IMR-90 (cell line): ENCODE measurements around the gene ACAT2. TPM values are rescaled to one million over a fixed set of nuclear protein-coding genes. Genes with fewer than 3 reads are reported as not detected.

Source experiments
- ATAC-seq: fragments of 200-7000 bp; cut with Tn5 transposase; 2 replicates; pipeline ENCODE4 v1.9.1; 2020; ENCODE audit warnings: low read depth, mild to moderate bottlenecking, moderate library complexity
- BruUV-seq: library from RNA; stranded (reverse); fragments of 400-500 nt; replicated peaks from 2 replicates; lab custom pipeline; 2021; lab: Mats Ljungman, UMichigan
- CTCF ChIA-PET: fragments of 300-600 bp; formaldehyde crosslinking; extraction: SDS; loops from one replicate; lab custom pipeline; 2021; ENCODE audit warnings: antibody characterized with exemption; lab: Yijun Ruan, JAX
- POLR2A ChIA-PET: fragments of 300-600 bp; sonication (Branson Sonifier 250); formaldehyde crosslinking; loops from one replicate; lab custom pipeline; 2022; ENCODE audit warnings: antibody characterized with exemption; ENCODE audit not compliant: unreplicated experiment; lab: Charles Lee
- DNase-seq: peaks from one replicate; pipeline ENCODE4 v3.0.0; 2013
- H2AFZ ChIP-seq: replicated peaks from 2 replicates; pipeline ENCODE3; 2013; ENCODE audit warnings: low read length, mild to moderate bottlenecking; ENCODE audit not compliant: poor library complexity
- H2AK5ac ChIP-seq: 2 replicates; pipeline ENCODE4 v1.6.1; 2013; ENCODE audit warnings: low read depth, low read length, inconsistent platforms
- H2AK9ac ChIP-seq: replicated peaks from 2 replicates; pipeline ENCODE3; 2013; ENCODE audit warnings: mild to moderate bottlenecking, low read depth, low read length, moderate library complexity; ENCODE audit not compliant: poor library complexity
- H2BK120ac ChIP-seq: 2 replicates; pipeline ENCODE4 v1.6.1; 2013; ENCODE audit warnings: low read depth, low read length, inconsistent platforms
- H2BK15ac ChIP-seq: 3 replicates; pipeline ENCODE4 v1.6.1; 2013; ENCODE audit warnings: low read depth, low read length, inconsistent platforms
- H2BK20ac ChIP-seq: 2 replicates; pipeline ENCODE4 v1.6.1; 2013; ENCODE audit warnings: low read depth, mild to moderate bottlenecking, inconsistent platforms, low read length, moderate library complexity
- H2BK5ac ChIP-seq: 2 replicates; pipeline ENCODE4 v1.6.1; 2013; ENCODE audit warnings: mild to moderate bottlenecking, low read depth, low read length, inconsistent platforms; ENCODE audit not compliant: poor library complexity, severe bottlenecking
- H3K14ac ChIP-seq: replicated peaks from 2 replicates; pipeline ENCODE4 v1.6.1; 2013; ENCODE audit warnings: low read depth, low read length, inconsistent platforms
- H3K18ac ChIP-seq: 2 replicates; pipeline ENCODE4 v1.6.1; 2013; ENCODE audit warnings: low read depth, low read length, control low read depth
- H3K23ac ChIP-seq: 2 replicates; pipeline ENCODE4 v1.6.1; 2013; ENCODE audit warnings: low read depth, low read length, inconsistent platforms
- H3K27ac ChIP-seq: 2 replicates; pipeline ENCODE4 v1.5.1; 2013; ENCODE audit warnings: mild to moderate bottlenecking, control low read depth, low read length; ENCODE audit not compliant: insufficient read depth
- H3K27me3 ChIP-seq: 2 replicates; pipeline ENCODE4 v1.6.1; 2013; ENCODE audit warnings: low read length; ENCODE audit not compliant: control insufficient read depth, insufficient read depth
- H3K36me3 ChIP-seq: 2 replicates; pipeline ENCODE4 v1.6.1; 2013; ENCODE audit warnings: low read length, mixed read lengths; ENCODE audit not compliant: control insufficient read depth, insufficient read depth
- H3K4ac ChIP-seq: 2 replicates; pipeline ENCODE4 v1.6.1; 2013; ENCODE audit warnings: low read depth, low read length, inconsistent platforms
- H3K4me1 ChIP-seq: 2 replicates; pipeline ENCODE4 v1.6.1; 2013; ENCODE audit warnings: low read length, mixed read lengths; ENCODE audit not compliant: control insufficient read depth, insufficient read depth
- H3K4me2 ChIP-seq: 2 replicates; pipeline ENCODE4 v1.6.1; 2013; ENCODE audit warnings: low read depth, mild to moderate bottlenecking, control low read depth, low read length, moderate library complexity
- H3K4me3 ChIP-seq: 2 replicates; pipeline ENCODE4 v1.5.1; 2013; ENCODE audit warnings: low read depth, mild to moderate bottlenecking, control low read depth, low read length, moderate library complexity; ENCODE audit not compliant: insufficient read depth
- H3K56ac ChIP-seq: 2 replicates; pipeline ENCODE4 v1.6.1; 2013; ENCODE audit warnings: low read length, inconsistent platforms; ENCODE audit not compliant: insufficient read depth; ENCODE audit errors: extremely low read depth
- H3K79me1 ChIP-seq, 2 experiments: 2 replicates each; pipeline ENCODE4 v1.6.1; 2013; ENCODE audit warnings: low read length in 2 of 2, inconsistent platforms in 1 of 2, low read depth in 1 of 2
- H3K9ac ChIP-seq: 2 replicates; pipeline ENCODE4 v1.6.1; 2013; ENCODE audit warnings: low read depth, low read length, control low read depth
- H3K9me1 ChIP-seq: 2 replicates; pipeline ENCODE4 v1.6.1; 2013; ENCODE audit warnings: low read length, inconsistent platforms; ENCODE audit not compliant: insufficient read depth
- H3K9me3 ChIP-seq: 2 replicates; pipeline ENCODE4 v1.6.1; 2013; ENCODE audit warnings: low read length; ENCODE audit not compliant: control insufficient read depth, insufficient read depth
- H4K20me1 ChIP-seq: 2 replicates; pipeline ENCODE4 v1.6.1; 2013; ENCODE audit warnings: low read length, inconsistent platforms; ENCODE audit not compliant: insufficient read depth
- H4K5ac ChIP-seq: 2 replicates; pipeline ENCODE4 v1.6.1; 2013; ENCODE audit warnings: mild to moderate bottlenecking, low read depth, low read length, control low read depth
- H4K8ac ChIP-seq, 2 experiments: 2 replicates each; pipeline ENCODE4 v1.6.1; 2013; ENCODE audit warnings: low read depth in 2 of 2, low read length in 2 of 2, control low read depth in 1 of 2, inconsistent platforms in 1 of 2
- H4K91ac ChIP-seq: 2 replicates; pipeline ENCODE4 v1.6.1; 2013; ENCODE audit warnings: low read depth, low read length, inconsistent platforms; ENCODE audit not compliant: insufficient read depth
- BHLHE40 ChIP-seq: fragments of 150-350 bp; IDR thresholded peaks from 2 replicates; pipeline ENCODE4 v1.6.1; 2016; ENCODE audit warnings: mild to moderate bottlenecking, low read depth, low read length
- CEBPB ChIP-seq: IDR thresholded peaks from 2 replicates; pipeline ENCODE4 v1.6.1; 2012; ENCODE audit warnings: low read depth, low read length, improper control_type of control experiment
- CHD1 ChIP-seq: IDR thresholded peaks from 2 replicates; pipeline ENCODE4 v1.6.1; 2012; ENCODE audit warnings: low read depth, low read length, improper control_type of control experiment
- CTCF ChIP-seq: conservative IDR thresholded peaks from 2 replicates; pipeline ENCODE4 v1.5.1; 2012; ENCODE audit warnings: mild to moderate bottlenecking, low read depth, low read length, improper control_type of control experiment
- FOS ChIP-seq: fragments of 150-350 bp; IDR thresholded peaks from 2 replicates; pipeline ENCODE4 v1.6.1; 2016; ENCODE audit warnings: low read depth, low read length
- MAFK ChIP-seq: IDR thresholded peaks from 2 replicates; pipeline ENCODE4 v1.6.1; 2012; ENCODE audit warnings: low read depth, low read length, improper control_type of control experiment
- MAZ ChIP-seq: IDR thresholded peaks from 2 replicates; pipeline ENCODE4 v1.6.1; 2012; ENCODE audit warnings: low read depth, mild to moderate bottlenecking, low read length, improper control_type of control experiment, moderate library complexity, borderline replicate concordance
- MXI1 ChIP-seq: IDR thresholded peaks from 2 replicates; pipeline ENCODE4 v1.6.1; 2012; ENCODE audit warnings: low read depth, mild to moderate bottlenecking, low read length, moderate library complexity, borderline replicate concordance
- POLR2A ChIP-seq: IDR thresholded peaks from 2 replicates; pipeline ENCODE4 v1.6.1; 2012; ENCODE audit warnings: mild to moderate bottlenecking, low read depth, low read length
- RAD21 ChIP-seq: IDR thresholded peaks from 2 replicates; pipeline ENCODE4 v1.6.1; 2012; ENCODE audit warnings: low read length, improper control_type of control experiment
- RCOR1 ChIP-seq: IDR thresholded peaks from 2 replicates; pipeline ENCODE4 v1.6.1; 2012; ENCODE audit warnings: mild to moderate bottlenecking, low read length, improper control_type of control experiment; ENCODE audit not compliant: insufficient replicate concordance
- RFX5 ChIP-seq: IDR thresholded peaks from 2 replicates; pipeline ENCODE4 v1.8.0; 2012; ENCODE audit warnings: low read depth, mild to moderate bottlenecking, low read length, moderate library complexity
- SMC3 ChIP-seq: fragments of 150-350 bp; IDR thresholded peaks from 2 replicates; pipeline ENCODE4 v1.6.1; 2016; ENCODE audit warnings: low read depth, mild to moderate bottlenecking, antibody characterized with exemption, low read length, moderate library complexity
- USF2 ChIP-seq: fragments of 150-350 bp; IDR thresholded peaks from 2 replicates; pipeline ENCODE4 v1.6.1; 2017; ENCODE audit warnings: mild to moderate bottlenecking, antibody characterized with exemption, low read length, low read depth
- WGBS, 2 experiments: methylation state at CpG; one replicate each; pipeline versions ENCODE4 v1.1.5 to v1.1.7; 2013; ENCODE audit warnings: missing lambda C conversion rate in 2 of 2; ENCODE audit not compliant: insufficient read length in 1 of 2; ENCODE audit errors: extremely low coverage in 2 of 2; 5-methylcytosine and 5-hydroxymethylcytosine counted together
- dilution Hi-C: fragments of 300-500 bp; cut with HindIII; formaldehyde crosslinking; loops from one replicate; pipeline ENCODE4 v1.14.3; 2018; ENCODE audit warnings: low sequenced_read_pairs; ENCODE audit not compliant: unreplicated experiment
- in situ Hi-C: fragments of 300-500 bp; cut with MboI; formaldehyde crosslinking; loops from 3 replicates; pipeline ENCODE4 v1.14.3; 2019; ENCODE audit warnings: low sequenced_read_pairs, inconsistent platforms, mixed read lengths
- intact Hi-C: fragments of 100-400 bp; cut with micrococcal nuclease; formaldehyde crosslinking; loops from 2 replicates; pipeline ENCODE4 v1.10.0; 2022
- polyA plus RNA-seq, 3 experiments: library from polyadenylated mRNA; depleted of rRNA; stranded (reverse); fragments of >200 nt; gene quantifications; 2 replicates each; pipeline ENCODE4 v1.2.3, GENCODE V29; 2012; ENCODE audit warnings: low replicate concordance in 1 of 3
- total RNA-seq: library from RNA; depleted of rRNA; stranded (reverse); fragments of >200 nt; gene quantifications from 2 replicates; pipeline ENCODE4 v1.2.3, GENCODE V29; 2012
- TF ChIP-seq, protein P1 (sequence below): fragments of 150-350 bp; IDR thresholded peaks from 2 replicates; pipeline ENCODE4 v1.6.1; 2016; ENCODE audit warnings: low read depth, mild to moderate bottlenecking, low read length, moderate library complexity, borderline replicate concordance

The ACAT2 gene
- total and polyA plus RNA-seq, 2 of the 4 experiments (the other 2 are of a cell fraction): 30.5 to 45.2 TPM

GRCh38 chr6:159754401-159754800, 7.4 kb upstream of the ACAT2 start:
- H3K36me3 ChIP-seq: peaks cover 44% of the 10 kb centered on the region
- no peak overlapping the region for H3K9ac ChIP-seq
- in situ Hi-C loops: no loop called here
- BruUV-seq: no TSS peak
- H3K9me1 ChIP-seq: peaks cover 10% of the 10 kb centered on the region
- TF ChIP-seq USF2 (no peak), CHD1 (no peak), MAFK (no peak), CEBPB (no peak), CTCF (no peak), MAZ (no peak), RCOR1 (no peak), POLR2A (no peak), BHLHE40 (no peak), SMC3 (no peak), RFX5 (no peak), RAD21 (no peak), MXI1 (no peak), FOS (no peak)
- TF ChIP-seq, protein P1, sequence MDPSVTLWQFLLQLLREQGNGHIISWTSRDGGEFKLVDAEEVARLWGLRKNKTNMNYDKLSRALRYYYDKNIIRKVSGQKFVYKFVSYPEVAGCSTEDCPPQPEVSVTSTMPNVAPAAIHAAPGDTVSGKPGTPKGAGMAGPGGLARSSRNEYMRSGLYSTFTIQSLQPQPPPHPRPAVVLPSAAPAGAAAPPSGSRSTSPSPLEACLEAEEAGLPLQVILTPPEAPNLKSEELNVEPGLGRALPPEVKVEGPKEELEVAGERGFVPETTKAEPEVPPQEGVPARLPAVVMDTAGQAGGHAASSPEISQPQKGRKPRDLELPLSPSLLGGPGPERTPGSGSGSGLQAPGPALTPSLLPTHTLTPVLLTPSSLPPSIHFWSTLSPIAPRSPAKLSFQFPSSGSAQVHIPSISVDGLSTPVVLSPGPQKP: no peak
- H2AK9ac ChIP-seq: no peak overlapping the region
- intact Hi-C loops: no loop called here
- WGBS, 2 experiments: no CpG with 5 or more reads among the region's 2 CpGs
- H3K9me3 ChIP-seq: no peaks in the 10 kb centered on the region
- dilution Hi-C loops: no loop called here
- H3K4me3 ChIP-seq: no peak overlapping the region
- ATAC-seq (no peak), DNase-seq (no peak)
- peaks cover 16% of the 10 kb centered on the region for H4K20me1 ChIP-seq
- peaks cover 3% of the 10 kb centered on the region for H3K4me1 ChIP-seq
- no peak overlapping the region for H4K5ac ChIP-seq
- no peak overlapping the region for H3K18ac ChIP-seq
- H3K27me3 ChIP-seq: no peaks in the 10 kb centered on the region
- H3K79me1 ChIP-seq: peaks cover 29% of the 10 kb centered on the region in 2 experiments
- no peak overlapping the region for H4K91ac ChIP-seq
- no peak overlapping the region for H2AFZ ChIP-seq
- H2BK20ac ChIP-seq: no peak overlapping the region
- no peak overlapping the region for H3K4me2 ChIP-seq
- no peak overlapping the region for H3K14ac ChIP-seq
- CTCF ChIA-PET: no interaction called here
- no peak overlapping the region for H2BK5ac ChIP-seq
- H3K27ac ChIP-seq: no peak overlapping the region
- POLR2A ChIA-PET: interaction anchor here (1.0 kb wide), 1 partner anchor 27 kb away, joined by 3 read pairs; the partner anchor contains the start of gene WTAP
- H2AK5ac ChIP-seq: no peak overlapping the region
- H4K8ac ChIP-seq: no peak overlapping the region
- no peak overlapping the region for H2BK120ac ChIP-seq
- no peak overlapping the region for H3K4ac ChIP-seq
- no peak overlapping the region for H2BK15ac ChIP-seq
- no peak overlapping the region for H3K23ac ChIP-seq
- H3K56ac ChIP-seq: no peak overlapping the region
